GM12878 (cell line): ENCODE results near the gene SLC25A40. TPM values are rescaled to one million over a fixed set of nuclear protein-coding genes. Genes with fewer than 3 reads are reported as not detected.

ENCODE experiments used
- ATAC-seq: fragments of 200-7000 bp; cut with Tn5 transposase; 3 replicates; pipeline ENCODE4 v1.9.1; 2020; ENCODE audit warnings: mild to moderate bottlenecking, moderate library complexity
- BruUV-seq: library from RNA; stranded (reverse); fragments of 400-500 nt; replicated peaks from 2 replicates; lab custom pipeline; 2021; lab: Mats Ljungman, UMichigan
- CTCF ChIA-PET: fragments of 300-600 bp; sonication (Branson Sonifier 250); formaldehyde crosslinking; extraction: SDS; loops from one replicate; lab custom pipeline; 2021; ENCODE audit warnings: inconsistent platforms; lab: Yijun Ruan, JAX
- POLR2A ChIA-PET: fragments of 350-600 bp; formaldehyde crosslinking; extraction: SDS; loops from one replicate; lab custom pipeline; 2021; ENCODE audit warnings: inconsistent platforms; lab: Charles Lee
- RAD21 ChIA-PET: fragments of 300-600 bp; sonication (Branson Sonifier 250); formaldehyde crosslinking; loops from one replicate; lab custom pipeline; 2023; ENCODE audit warnings: antibody characterized with exemption; ENCODE audit not compliant: unreplicated experiment; lab: Charles Lee
- SMC1A ChIA-PET: fragments of 300-600 bp; sonication (Branson Sonifier 250); formaldehyde crosslinking; loops from one replicate; lab custom pipeline; 2023; ENCODE audit not compliant: unreplicated experiment, uncharacterized antibody; lab: Charles Lee
- DNase-seq: peaks from one replicate; pipeline ENCODE4 v3.0.0-alpha.2; 2011; ENCODE audit warnings: low read depth, low spot score
- FAIRE-seq: peaks from 3 replicates; lab custom pipeline; 2011; peaks lifted over from hg19 to GRCh38; lab: Jason Lieb, UNC
- H2AFZ ChIP-seq: 2 replicates; pipeline ENCODE4 v1.6.0; 2011; ENCODE audit warnings: low read depth, low read length, control low read depth; ENCODE audit not compliant: control insufficient read depth
- H3K27ac ChIP-seq: 2 replicates; pipeline ENCODE4 v1.5.1; 2011; ENCODE audit warnings: control low read depth; ENCODE audit not compliant: control insufficient read depth, insufficient read depth
- H3K27me3 ChIP-seq, 2 experiments: replicated peaks in 1 of 2; 2 replicates each; pipeline versions ENCODE4 v1.6.0 to v1.6.1; 2011; ENCODE audit warnings: low read length in 1 of 2; ENCODE audit not compliant: control insufficient read depth in 2 of 2, insufficient read depth in 2 of 2
- H3K36me3 ChIP-seq, 2 experiments: 2 replicates each; pipeline ENCODE4 v1.5.1; 2011; ENCODE audit warnings: low read length in 1 of 2; ENCODE audit not compliant: control insufficient read depth in 2 of 2, insufficient read depth in 2 of 2
- H3K4me1 ChIP-seq: 2 replicates; pipeline ENCODE4 v1.6.1; 2011; ENCODE audit warnings: mild to moderate bottlenecking, low read length, moderate library complexity, mixed read lengths; ENCODE audit not compliant: control insufficient read depth, insufficient read depth
- H3K4me2 ChIP-seq: 2 replicates; pipeline ENCODE4 v1.6.0; 2011; ENCODE audit warnings: control low read depth; ENCODE audit not compliant: control insufficient read depth, insufficient read depth
- H3K4me3 ChIP-seq: fragments of 200-600 bp; sonication (generic); 2 replicates; pipeline ENCODE4 v1.5.1; 2016
- H3K79me2 ChIP-seq: 2 replicates; pipeline ENCODE4 v1.6.0; 2011; ENCODE audit warnings: low read length; ENCODE audit not compliant: control insufficient read depth, insufficient read depth
- H3K9ac ChIP-seq: 2 replicates; pipeline ENCODE4 v1.8.0; 2011; ENCODE audit warnings: low read length, control low read depth, mixed read lengths; ENCODE audit not compliant: control insufficient read depth, insufficient read depth
- H3K9me3 ChIP-seq: replicated peaks from 3 replicates; pipeline ENCODE4 v1.5.1; 2011; ENCODE audit warnings: mild to moderate bottlenecking, low read length; ENCODE audit not compliant: control insufficient read depth, insufficient read depth
- H4K20me1 ChIP-seq: 2 replicates; pipeline ENCODE4 v1.6.0; 2011; ENCODE audit not compliant: control insufficient read depth, insufficient read depth
- ETV6 ChIP-seq, 2 experiments: fragments of 450-650 bp in 1 of 2; IDR thresholded peaks in 1 of 2; conservative IDR thresholded peaks in 1 of 2; 2 replicates each; pipeline ENCODE4 v1.6.1; 2014; ENCODE audit warnings: antibody characterized with exemption in 1 of 2, borderline replicate concordance in 1 of 2, low read depth in 1 of 2, mild to moderate bottlenecking in 1 of 2, moderate library complexity in 1 of 2
- LARP7 ChIP-seq: fragments of 450-650 bp; IDR thresholded peaks from 2 replicates; pipeline ENCODE4 v1.6.1; 2017; ENCODE audit warnings: mild to moderate bottlenecking
- MXI1 ChIP-seq: fragments of 150-350 bp; IDR thresholded peaks from 2 replicates; pipeline ENCODE4 v1.6.1; 2011; ENCODE audit warnings: low read depth, mild to moderate bottlenecking, inconsistent platforms, low read length, improper control_type of control experiment
- PAX8 ChIP-seq: fragments of 450-650 bp; IDR thresholded peaks from 2 replicates; pipeline ENCODE4 v1.6.1; 2017; ENCODE audit warnings: mild to moderate bottlenecking, moderate library complexity
- SKIL ChIP-seq: fragments of 450-650 bp; IDR thresholded peaks from 2 replicates; pipeline ENCODE4 v1.6.1; 2017; ENCODE audit warnings: mild to moderate bottlenecking, low read depth, inconsistent platforms; ENCODE audit not compliant: poor library complexity, severe bottlenecking
- SREBF1 ChIP-seq: IDR thresholded peaks from 2 replicates; pipeline ENCODE4 v1.6.1; 2012; ENCODE audit warnings: mild to moderate bottlenecking, low read length
- ZNF622 ChIP-seq: fragments of 450-650 bp; IDR thresholded peaks from 2 replicates; pipeline ENCODE4 v1.6.1; 2017; ENCODE audit warnings: mild to moderate bottlenecking, inconsistent platforms
- WGBS: methylation state at CpG from one replicate; pipeline ENCODE4 v1.1.6; 2016; ENCODE audit warnings: low lambda C conversion rate; ENCODE audit not compliant: insufficient replicate concordance, insufficient coverage; ENCODE audit errors: missing lambda C conversion rate; 5-methylcytosine and 5-hydroxymethylcytosine counted together
- in situ Hi-C: fragments of 300-500 bp; cut with MboI; formaldehyde crosslinking; loops from 9 replicates; pipeline ENCODE4 v1.14.3; 2018; ENCODE audit warnings: mixed read lengths
- intact Hi-C: fragments of 100-400 bp; cut with micrococcal nuclease; formaldehyde crosslinking; loops from one replicate; pipeline ENCODE4 v1.14.2; 2022; ENCODE audit not compliant: unreplicated experiment
- polyA plus RNA-seq, 11 experiments: library from polyadenylated mRNA; depleted of rRNA in 4 of 11; unstranded in 6 of 11; stranded (reverse) in 5 of 11; fragments of >200 nt; fragmentation: Nextera tagmentation in 4 of 11; fragmentation: Illumina TruSeq in 1 of 11; extraction: Ambion mirVana in 4 of 11; extraction: Trizol in 1 of 11; gene quantifications; 1 replicate in 1 of 11; 2 replicates in 10 of 11; pipeline versions ENCODE4 v1.2.1 to v1.2.3, GENCODE V29; 2011 to 2016; ENCODE audit warnings: inconsistent platforms in 2 of 11, missing spikeins in 2 of 11, low read depth in 1 of 11
- total RNA-seq, 4 experiments: library from RNA; depleted of rRNA in 3 of 4; stranded (reverse); fragments of >200 nt in 3 of 4; fragmentation: Illumina TruSeq in 1 of 4; extraction: Trizol in 1 of 4; gene quantifications; 2 replicates each; pipeline versions ENCODE4 v1.2.1 to v1.2.3, GENCODE V29; 2013 to 2021

Gene SLC25A40
- total and polyA plus RNA-seq, 10 of the 15 experiments (the other 5 are each of a cell fraction or from before 2014, with no cell fraction given): 15.8 to 60.3 (median 22.2) TPM

GRCh38 chr7:87850836-87851593 lies 25.1 kb downstream of the SLC25A40 start:
- RAD21 ChIA-PET: interaction anchor here (0.7 kb wide), 1 partner anchor 433 kb away, joined by 3 read pairs; no protein-coding TSS in a partner anchor
- Histone ChIP-seq H3K4me2 (no peak overlapping the region), H3K27ac (no peak overlapping the region), H3K9ac (no peak overlapping the region), H3K4me1 (no peaks in the 10 kb centered on the region), H3K4me3 (no peak overlapping the region), H4K20me1 (no peaks in the 10 kb centered on the region), H2AFZ (no peak overlapping the region), H3K36me3 (peaks cover 1 to 16% of the 10 kb centered on the region in 2 experiments), H3K9me3 (peaks cover 2% of the 10 kb centered on the region; the same call in 2 of the 3 replicates), H3K27me3 (no peaks in the 10 kb centered on the region), H3K79me2 (no peaks in the 10 kb centered on the region; the same call in 1 of the 2 replicates)
- DNase-seq (no peak), FAIRE-seq (no peak), ATAC-seq (peak; percentile 63)
- POLR2A ChIA-PET: interaction anchor here (0.5 to 0.9 kb wide), 3 partner anchors 25 to 199 kb away, joined by 3 to 4 read pairs (median 4); partner anchors contain the start of genes DBF4 and SLC25A40
- 100% methylated on average over 1 of the region's 1 CpG for WGBS
- SMC1A ChIA-PET: interaction anchor here (0.6 to 2.0 kb wide), 13 partner anchors 10 to 318 kb away, joined by 3 to 9 read pairs (median 3); no protein-coding TSS in a partner anchor
- TF ChIP-seq ETV6 (conservative IDR thresholded peaks at IDR 0.05 in 1 of 2, IDR thresholded peaks at IDR 0.05 in 1 of 2; ENCODE audit: borderline replicate concordance in 1 of 2, low read depth in 1 of 2): no peak
- TF ChIP-seq SKIL: no peak
- no peak for TF ChIP-seq PAX8
- no peak for TF ChIP-seq LARP7
- TF ChIP-seq SREBF1: no peak
- TF ChIP-seq MXI1: no peak
- no peak for TF ChIP-seq ZNF622
- no TSS peak for BruUV-seq
- CTCF ChIA-PET: interaction anchor here (0.6 to 1.8 kb wide), 8 partner anchors 9 to 319 kb away, joined by 3 to 6 read pairs (median 4); no protein-coding TSS in a partner anchor
- intact Hi-C loops: no loop called here
- in situ Hi-C loops: no loop called here
